ENCODE results near the gene SYT14.

DNA sequence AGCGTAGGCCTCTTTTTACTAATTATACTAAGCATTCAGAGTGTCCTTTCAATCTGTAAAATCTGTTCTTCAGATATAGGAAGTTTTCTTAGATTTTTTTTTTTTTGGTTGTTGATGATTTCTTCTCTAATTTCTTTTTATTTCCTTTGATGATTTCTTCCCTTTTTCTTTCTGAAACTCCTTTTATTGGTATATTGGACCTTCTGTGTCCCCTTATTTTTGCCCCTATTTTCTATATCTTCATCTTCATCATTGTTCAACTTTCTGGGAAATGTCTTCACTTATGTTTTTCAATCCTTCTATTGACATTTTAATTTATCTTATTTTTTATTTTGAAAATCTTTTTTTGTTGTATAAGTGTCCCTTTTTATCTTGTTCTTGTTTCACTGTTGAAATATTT lies 17.2 kb upstream of the SYT14 start:
- TF ChIP-seq POLR2AphosphoS5 (IDR thresholded peaks at IDR 0.05; ENCODE audit: borderline replicate concordance, low read depth, low read length) (no peak), EZH2 (IDR thresholded peaks at IDR 0.05) (no peak), FOXP2 (optimal IDR thresholded peaks at IDR 0.05; ENCODE audit: control extremely low read depth, extremely low read length, insufficient read depth) (no peak)

All from SK-N-MC (cell line).